ENCODE data around the gene PTPN11. TPM values are rescaled to one million over a fixed set of nuclear protein-coding genes. Genes with fewer than 3 reads are reported as not detected.

PTPN11 gene
- total and polyA plus RNA-seq, 2 of the 8 experiments (the other 6 are each of a cell fraction or from before 2014, with no cell fraction given), result 28.3 to 133 TPM

DNA sequence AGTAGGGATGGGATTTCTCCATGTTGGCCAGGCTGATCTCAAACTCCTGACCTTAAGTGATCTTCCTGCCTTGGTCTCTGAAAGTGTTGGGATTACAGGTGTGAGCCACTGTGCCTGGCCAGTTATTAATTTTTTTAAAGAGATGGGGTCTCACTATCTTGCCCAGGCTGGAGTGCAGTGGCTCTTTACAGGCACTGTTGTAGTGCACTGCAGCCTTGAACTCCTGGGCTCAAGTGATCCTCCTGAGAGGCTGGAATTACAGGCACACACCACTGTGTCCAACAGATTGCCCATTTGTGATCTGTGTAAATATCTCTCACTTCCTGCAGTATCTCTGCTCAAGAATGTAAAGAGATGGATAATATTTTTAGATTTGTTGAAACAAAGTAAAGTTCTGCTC, 45.9 kb downstream of the PTPN11 start:
- Histone ChIP-seq H2AK5ac (ENCODE audit: low read depth, low read length) (no peak overlapping the region), H3K4ac (replicated peaks; ENCODE audit: insufficient read length, low read depth, low read length) (no peak overlapping the region), H3K9ac (replicated peaks in 1 of 4; ENCODE audit: extremely low read depth in 1 of 4, low read depth in 3 of 4, low read length in 3 of 4) (no peak overlapping the region), H4K91ac (replicated peaks; ENCODE audit: insufficient read length, low read length) (no peak overlapping the region), H2BK12ac (ENCODE audit: low read depth, low read length) (no peak overlapping the region), H4K5ac (ENCODE audit: insufficient read length, low read depth, low read length) (no peak overlapping the region), H3K23me2 (ENCODE audit: low read depth, low read length) (no peaks in the 10 kb centered on the region), H3K4me3 (ENCODE audit: extremely low read depth in 1 of 4, insufficient read depth in 2 of 4, low read depth in 3 of 4, low read length in 4 of 4) (no peak overlapping the region), H2BK120ac (replicated peaks; ENCODE audit: low read depth, low read length) (no peak overlapping the region), H2AFZ (ENCODE audit: low read length) (no peak overlapping the region), H2BK20ac (ENCODE audit: low read length) (no peak overlapping the region), H3K56ac (replicated peaks; ENCODE audit: insufficient read length, low read depth, low read length) (no peak overlapping the region), H4K20me1 (replicated peaks in 1 of 2; ENCODE audit: control insufficient read depth in 1 of 2, insufficient read depth in 2 of 2, low read length in 2 of 2) (peaks cover 1 to 2% of the 10 kb centered on the region in 2 experiments), H3K79me2 (ENCODE audit: control insufficient read depth in 1 of 2, insufficient read depth in 2 of 2, low read length in 2 of 2) (no peaks in the 10 kb centered on the region; a peak in 1 of 4 replicates), H3K23ac (ENCODE audit: insufficient read length) (no peak overlapping the region), H4K8ac (ENCODE audit: extremely low read depth, insufficient read depth, low read length) (no peak overlapping the region), H2BK15ac (ENCODE audit: low read length) (no peak overlapping the region), H3K27me3 (replicated peaks in 1 of 4; ENCODE audit: control insufficient read depth in 3 of 4, extremely low read depth in 1 of 4, insufficient read depth in 3 of 4, low read length in 3 of 4) (no peaks in the 10 kb centered on the region), H3K14ac (ENCODE audit: insufficient read length) (no peak overlapping the region), H3K79me1 (ENCODE audit: low read depth, low read length) (no peaks in the 10 kb centered on the region; the same call in 1 of the 2 replicates), H3K18ac (ENCODE audit: extremely low read depth, low read length) (no peak overlapping the region), H3K36me3 (ENCODE audit: control insufficient read depth in 2 of 4, insufficient read depth in 4 of 4, low read length in 3 of 4) (peaks cover 0 to 3% (median 0%) of the 10 kb centered on the region in 4 experiments; a peak in 2 of 8 replicates), H3K4me2 (ENCODE audit: insufficient read depth in 1 of 2, low read depth in 2 of 2, low read length in 2 of 2) (no peak overlapping the region), H3K9me3 (ENCODE audit: insufficient read depth in 2 of 2, low read depth in 1 of 2, low read length in 1 of 2) (no peaks in the 10 kb centered on the region), H3K4me1 (replicated peaks in 1 of 4; ENCODE audit: control insufficient read depth in 3 of 4, insufficient read depth in 4 of 4, low read length in 3 of 4) (no peaks in the 10 kb centered on the region), H3K27ac (ENCODE audit: low read depth, low read length) (no peak overlapping the region), H2BK5ac (ENCODE audit: low read depth, low read length) (no peak overlapping the region)
- no peak for DNase-seq (ENCODE audit: low read depth in 1 of 2, low spot score in 2 of 2)
- no peak for FAIRE-seq
- CTCF ChIA-PET (ENCODE audit: partially characterized antibody), result interaction anchor here (1.3 to 1.9 kb wide), 2 partner anchors 9 to 78 kb away, joined by 3 to 8 read pairs; no protein-coding TSS in a partner anchor
- POLR2A ChIA-PET (ENCODE audit: partially characterized antibody), result interaction anchor here (0.9 kb wide), 1 partner anchor 50 kb away, joined by 3 read pairs; no protein-coding TSS in a partner anchor
- TF ChIP-seq BACH1 (IDR thresholded peaks at IDR 0.05; ENCODE audit: low read length) (no peak), RAD21 (IDR thresholded peaks at IDR 0.05 in 1 of 2, conservative IDR thresholded peaks at IDR 0.05 in 1 of 2; ENCODE audit: low read depth in 2 of 2, low read length in 2 of 2) (no peak), KDM1A (IDR thresholded peaks at IDR 0.05; ENCODE audit: borderline replicate concordance, low read length) (no peak), TCF12 (IDR thresholded peaks at IDR 0.05; ENCODE audit: low read depth, low read length) (no peak), SP4 (IDR thresholded peaks at IDR 0.05; ENCODE audit: low read length) (no peak), PHF8 (conservative IDR thresholded peaks at IDR 0.05; ENCODE audit: low read depth, low read length) (no peak), RBBP5 (IDR thresholded peaks at IDR 0.05; ENCODE audit: borderline replicate concordance, low read depth, low read length) (no peak), POU5F1 (IDR thresholded peaks at IDR 0.05; ENCODE audit: low read depth, low read length) (no peak), RXRA (IDR thresholded peaks at IDR 0.05; ENCODE audit: insufficient read depth, low read depth, low read length) (no peak), SIX5 (IDR thresholded peaks at IDR 0.05; ENCODE audit: low read depth, low read length) (no peak), SIN3A (conservative IDR thresholded peaks at IDR 0.05 in 1 of 2, IDR thresholded peaks at IDR 0.05 in 1 of 2; ENCODE audit: low read depth in 1 of 2, low read length in 2 of 2) (no peak), TBP (IDR thresholded peaks at IDR 0.05; ENCODE audit: low read depth, low read length) (no peak), NANOG (IDR thresholded peaks at IDR 0.05; ENCODE audit: insufficient read depth, low read depth, low read length, poor library complexity, severe bottlenecking) (no peak)
- TF ChIP-seq, protein P1, sequence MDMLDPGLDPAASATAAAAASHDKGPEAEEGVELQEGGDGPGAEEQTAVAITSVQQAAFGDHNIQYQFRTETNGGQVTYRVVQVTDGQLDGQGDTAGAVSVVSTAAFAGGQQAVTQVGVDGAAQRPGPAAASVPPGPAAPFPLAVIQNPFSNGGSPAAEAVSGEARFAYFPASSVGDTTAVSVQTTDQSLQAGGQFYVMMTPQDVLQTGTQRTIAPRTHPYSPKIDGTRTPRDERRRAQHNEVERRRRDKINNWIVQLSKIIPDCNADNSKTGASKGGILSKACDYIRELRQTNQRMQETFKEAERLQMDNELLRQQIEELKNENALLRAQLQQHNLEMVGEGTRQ (IDR thresholded peaks at IDR 0.05; ENCODE audit: low read length), result no peak
